ENCODE results near the gene FAM163A. TPM values are rescaled to one million over a fixed set of nuclear protein-coding genes. Genes with fewer than 3 reads are reported as not detected.

Gene FAM163A
- total RNA-seq, 2 donors from 2014 or later: not detected

GRCh38 chr1:179731643-179732042 is 11.4 kb upstream of the FAM163A start:
- no peaks in the 10 kb centered on the region for H3K9me3 Mint-ChIP-seq
- no peaks in the 10 kb centered on the region for H3K4me1 Mint-ChIP-seq (ENCODE audit: low read depth)
- no peak overlapping the region for H3K27ac Mint-ChIP-seq
- H3K36me3 Mint-ChIP-seq (ENCODE audit: insufficient read depth in 2 of 2): no peaks in the 10 kb centered on the region
- H3K27me3 Mint-ChIP-seq (ENCODE audit: low read depth): peaks cover 21% of the 10 kb centered on the region
- no peak for DNase-seq
- ATAC-seq (replicated peaks in 1 of 2): no peak
- no peak overlapping the region for H3K4me3 Mint-ChIP-seq

- H3K4me1 Mint-ChIP-seq (ENCODE audit: low read depth): peaks cover 11% of the 10 kb centered on the region
- H3K27ac Mint-ChIP-seq: no peak overlapping the region
- H3K27me3 Mint-ChIP-seq (ENCODE audit: low read depth): peaks cover 65% of the 10 kb centered on the region
- DNase-seq (no peak), ATAC-seq (replicated peaks in 1 of 2) (no peak)
- no peaks in the 10 kb centered on the region for H3K36me3 Mint-ChIP-seq (ENCODE audit: insufficient read depth in 2 of 2)
- H3K9me3 Mint-ChIP-seq: no peaks in the 10 kb centered on the region
- H3K4me3 Mint-ChIP-seq: peak overlapping the region; percentile 73
These were observed 800 bp upstream of the FAM163A start for GRCh38 chr1:179742291-179742690.

- Mint-ChIP-seq H3K4me3 (peak overlapping the region; percentile 56 to 67), H3K27me3 (ENCODE audit: low read depth) (peaks cover 62% of the 10 kb centered on the region), H3K4me1 (ENCODE audit: low read depth) (peaks cover 11% of the 10 kb centered on the region), H3K9me3 (no peaks in the 10 kb centered on the region), H3K27ac (no peak overlapping the region), H3K36me3 (ENCODE audit: insufficient read depth in 2 of 2) (no peaks in the 10 kb centered on the region)
- ATAC-seq (replicated peaks in 1 of 2): peak; percentile 13 to 29
- no peak for DNase-seq
These were observed 749 bp downstream of the FAM163A start for GRCh38 chr1:179743679-179744400.

- Mint-ChIP-seq H3K9me3 (no peaks in the 10 kb centered on the region), H3K27me3 (ENCODE audit: low read depth) (peaks cover 61% of the 10 kb centered on the region), H3K4me3 (peak overlapping the region; percentile 20 to 26), H3K4me1 (ENCODE audit: low read depth) (peaks cover 11% of the 10 kb centered on the region), H3K36me3 (ENCODE audit: insufficient read depth in 2 of 2) (no peaks in the 10 kb centered on the region), H3K27ac (no peak overlapping the region)
- DNase-seq: no peak
- no peak for ATAC-seq (replicated peaks in 1 of 2)
These were observed 1.5 kb downstream of the FAM163A start for GRCh38 chr1:179744401-179745130.

- no peak overlapping the region for H3K27ac Mint-ChIP-seq
- no peaks in the 10 kb centered on the region for H3K36me3 Mint-ChIP-seq (ENCODE audit: insufficient read depth in 2 of 2)
- DNase-seq (no peak), ATAC-seq (replicated peaks in 1 of 2) (no peak)
- H3K9me3 Mint-ChIP-seq: no peaks in the 10 kb centered on the region
- H3K27me3 Mint-ChIP-seq (ENCODE audit: low read depth): peaks cover 57% of the 10 kb centered on the region
- H3K4me1 Mint-ChIP-seq (ENCODE audit: low read depth): peaks cover 11% of the 10 kb centered on the region
- no peak overlapping the region for H3K4me3 Mint-ChIP-seq
These were observed 2.1 kb downstream of the FAM163A start for GRCh38 chr1:179745131-179745611.

GRCh38 chr1:179745743-179746142 is 2.7 kb downstream of the FAM163A start:
- Mint-ChIP-seq H3K4me1 (ENCODE audit: low read depth) (peaks cover 11% of the 10 kb centered on the region), H3K36me3 (ENCODE audit: insufficient read depth in 2 of 2) (peaks cover 0 to 2% of the 10 kb centered on the region in 2 donors), H3K9me3 (no peaks in the 10 kb centered on the region), H3K27ac (no peak overlapping the region), H3K27me3 (ENCODE audit: low read depth) (peaks cover 57% of the 10 kb centered on the region), H3K4me3 (no peak overlapping the region)
- DNase-seq: no peak
- ATAC-seq (replicated peaks in 1 of 2): no peak

GRCh38 chr1:179747611-179748010 is 4.5 kb downstream of the FAM163A start:
- peaks cover 2 to 3% of the 10 kb centered on the region in 2 donors for H3K36me3 Mint-ChIP-seq (ENCODE audit: insufficient read depth in 2 of 2)
- no peak overlapping the region for H3K4me3 Mint-ChIP-seq
- no peak for ATAC-seq (replicated peaks in 1 of 2)
- peaks cover 0 to 3% of the 10 kb centered on the region in 2 donors for H3K9me3 Mint-ChIP-seq
- H3K27ac Mint-ChIP-seq: no peak overlapping the region
- H3K27me3 Mint-ChIP-seq (ENCODE audit: low read depth): peaks cover 48% of the 10 kb centered on the region
- DNase-seq: no peak
- peaks cover 4% of the 10 kb centered on the region for H3K4me1 Mint-ChIP-seq (ENCODE audit: low read depth)

- peaks cover 44% of the 10 kb centered on the region for H3K27me3 Mint-ChIP-seq (ENCODE audit: low read depth)
These were observed 5.7 kb downstream of the FAM163A start for GRCh38 chr1:179748772-179749171.

GRCh38 chr1:179750630-179751029 is 7.5 kb downstream of the FAM163A start:
- H3K36me3 Mint-ChIP-seq (ENCODE audit: insufficient read depth in 2 of 2): peaks cover 2 to 3% of the 10 kb centered on the region in 2 donors
- H3K9me3 Mint-ChIP-seq: peaks cover 0 to 3% of the 10 kb centered on the region in 2 donors
- ATAC-seq (replicated peaks in 1 of 2) (no peak), DNase-seq (no peak)
- peaks cover 33% of the 10 kb centered on the region for H3K27me3 Mint-ChIP-seq (ENCODE audit: low read depth)
- H3K27ac Mint-ChIP-seq: no peak overlapping the region
- H3K4me3 Mint-ChIP-seq: no peak overlapping the region
- no peaks in the 10 kb centered on the region for H3K4me1 Mint-ChIP-seq (ENCODE audit: low read depth)

More at GRCh38 chr1:179748772-179749171, 5.7 kb downstream of the FAM163A start:
- Mint-ChIP-seq H3K27ac (no peak overlapping the region), H3K4me1 (ENCODE audit: low read depth) (no peaks in the 10 kb centered on the region), H3K4me3 (no peak overlapping the region), H3K9me3 (peaks cover 0 to 3% of the 10 kb centered on the region in 2 donors), H3K36me3 (ENCODE audit: insufficient read depth in 2 of 2) (peaks cover 2 to 3% of the 10 kb centered on the region in 2 donors)
- no peak for DNase-seq
- ATAC-seq (replicated peaks in 1 of 2): no peak

- Mint-ChIP-seq H3K36me3 (ENCODE audit: insufficient read depth in 2 of 2) (peaks cover 2 to 3% of the 10 kb centered on the region in 2 donors), H3K4me3 (no peak overlapping the region), H3K27ac (no peak overlapping the region), H3K9me3 (peaks cover 0 to 3% of the 10 kb centered on the region in 2 donors), H3K4me1 (ENCODE audit: low read depth) (no peaks in the 10 kb centered on the region), H3K27me3 (ENCODE audit: low read depth) (peaks cover 16% of the 10 kb centered on the region)
- ATAC-seq (replicated peaks in 1 of 2) (no peak), DNase-seq (no peak)
These were observed 10.0 kb downstream of the FAM163A start for GRCh38 chr1:179753061-179753460.

GRCh38 chr1:179754041-179754624 is 11.0 kb downstream of the FAM163A start:
- ATAC-seq (replicated peaks in 1 of 2): no peak
- H3K4me3 Mint-ChIP-seq: no peak overlapping the region
- DNase-seq: no peak
- H3K4me1 Mint-ChIP-seq (ENCODE audit: low read depth): no peaks in the 10 kb centered on the region
- H3K27me3 Mint-ChIP-seq (ENCODE audit: low read depth): peaks cover 16% of the 10 kb centered on the region
- no peak overlapping the region for H3K27ac Mint-ChIP-seq
- peaks cover 0 to 3% of the 10 kb centered on the region in 2 donors for H3K9me3 Mint-ChIP-seq
- peaks cover 2 to 3% of the 10 kb centered on the region in 2 donors for H3K36me3 Mint-ChIP-seq (ENCODE audit: insufficient read depth in 2 of 2)

- H3K27ac Mint-ChIP-seq: no peak overlapping the region
- DNase-seq (no peak), ATAC-seq (replicated peaks in 1 of 2) (no peak)
- H3K4me3 Mint-ChIP-seq: no peak overlapping the region
- no peaks in the 10 kb centered on the region for H3K27me3 Mint-ChIP-seq (ENCODE audit: low read depth)
- no peaks in the 10 kb centered on the region for H3K9me3 Mint-ChIP-seq
- H3K4me1 Mint-ChIP-seq (ENCODE audit: low read depth): no peaks in the 10 kb centered on the region
- H3K36me3 Mint-ChIP-seq (ENCODE audit: insufficient read depth in 2 of 2): no peaks in the 10 kb centered on the region
These were observed 14.8 kb downstream of the FAM163A start for GRCh38 chr1:179757933-179758332.

- DNase-seq (no peak), ATAC-seq (replicated peaks in 1 of 2) (no peak)
- Mint-ChIP-seq H3K4me3 (no peak overlapping the region), H3K27me3 (ENCODE audit: low read depth) (no peaks in the 10 kb centered on the region), H3K36me3 (ENCODE audit: insufficient read depth in 2 of 2) (no peaks in the 10 kb centered on the region), H3K4me1 (ENCODE audit: low read depth) (no peaks in the 10 kb centered on the region), H3K27ac (no peak overlapping the region), H3K9me3 (no peaks in the 10 kb centered on the region)
These were observed 17.4 kb downstream of the FAM163A start for GRCh38 chr1:179760521-179760920.

All from activated T-cell treated with anti-CD3 and anti-CD28 coated beads, Interleukin-2, amount 50 U/mL, for 72 hours (primary cell).